GM12878 (cell line): ENCODE measurements around the gene SACS.

Experiments
- CREM ChIP-seq: IDR thresholded peaks from 2 replicates; pipeline ENCODE4 v1.6.1; 2014; ENCODE audit warnings: antibody characterized with exemption, low read depth
- SIN3A ChIP-seq: IDR thresholded peaks from 2 replicates; pipeline ENCODE4 v1.6.1; 2012; ENCODE audit warnings: low read depth, low read length, improper control_type of control experiment
- SP1 ChIP-seq: IDR thresholded peaks from one replicate; pipeline ENCODE4 v1.6.1; 2011; ENCODE audit warnings: low read depth, low read length
- ZSCAN29 ChIP-seq: fragments of 450-650 bp; IDR thresholded peaks from 2 replicates; pipeline ENCODE4 v1.6.1; 2017; ENCODE audit warnings: mild to moderate bottlenecking, moderate library complexity
- TF ChIP-seq, protein P1 (sequence below), 3 experiments: IDR thresholded peaks in 2 of 3; conservative IDR thresholded peaks in 1 of 3; 2 replicates each; pipeline ENCODE4 v1.5.1; 2011; ENCODE audit warnings: low read depth in 3 of 3, low read length in 3 of 3, mild to moderate bottlenecking in 3 of 3, control low read depth in 2 of 3, moderate library complexity in 2 of 3, inconsistent platforms in 1 of 3, mixed read lengths in 1 of 3; ENCODE audit not compliant: control insufficient read depth in 2 of 3, insufficient read depth in 1 of 3; ENCODE audit errors: extremely low read depth in 1 of 3

DNA sequence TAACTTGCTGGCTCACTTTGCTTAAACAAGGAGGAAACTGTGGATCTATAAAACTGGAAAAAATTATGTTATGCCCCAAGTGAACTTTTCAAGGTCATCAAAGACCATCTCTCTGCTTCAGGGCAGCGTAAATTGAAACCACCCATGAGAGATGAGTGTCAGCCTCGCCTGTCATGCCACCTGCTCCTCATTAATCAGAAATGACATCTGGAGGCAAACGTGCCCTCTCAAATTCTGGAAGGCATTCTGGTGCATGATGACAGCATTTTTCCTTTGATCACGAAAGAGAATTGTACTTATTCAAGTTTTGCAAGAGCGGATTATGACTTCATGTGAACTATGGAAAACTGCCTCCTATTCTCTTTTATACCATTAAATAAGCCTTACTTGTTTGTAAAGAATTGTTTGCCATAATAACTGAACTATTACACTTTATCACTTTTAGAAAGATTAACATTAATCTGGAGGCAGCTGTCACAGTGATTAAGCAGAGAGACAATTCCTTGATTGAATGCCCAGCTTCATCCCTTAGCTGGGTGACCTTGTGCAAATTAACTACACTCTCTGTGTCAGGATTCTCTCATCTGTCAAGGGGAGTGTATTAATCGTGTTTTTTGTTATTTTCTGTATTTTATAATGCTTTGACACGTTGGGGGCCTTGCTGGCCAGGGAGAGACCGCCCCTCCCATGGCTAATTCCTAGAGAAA is 17.0 kb upstream of the SACS start:
- no peak for TF ChIP-seq SP1
- no peak for TF ChIP-seq ZSCAN29
- TF ChIP-seq CREM = no peak
- TF ChIP-seq SIN3A = no peak
- TF ChIP-seq, protein P1, sequence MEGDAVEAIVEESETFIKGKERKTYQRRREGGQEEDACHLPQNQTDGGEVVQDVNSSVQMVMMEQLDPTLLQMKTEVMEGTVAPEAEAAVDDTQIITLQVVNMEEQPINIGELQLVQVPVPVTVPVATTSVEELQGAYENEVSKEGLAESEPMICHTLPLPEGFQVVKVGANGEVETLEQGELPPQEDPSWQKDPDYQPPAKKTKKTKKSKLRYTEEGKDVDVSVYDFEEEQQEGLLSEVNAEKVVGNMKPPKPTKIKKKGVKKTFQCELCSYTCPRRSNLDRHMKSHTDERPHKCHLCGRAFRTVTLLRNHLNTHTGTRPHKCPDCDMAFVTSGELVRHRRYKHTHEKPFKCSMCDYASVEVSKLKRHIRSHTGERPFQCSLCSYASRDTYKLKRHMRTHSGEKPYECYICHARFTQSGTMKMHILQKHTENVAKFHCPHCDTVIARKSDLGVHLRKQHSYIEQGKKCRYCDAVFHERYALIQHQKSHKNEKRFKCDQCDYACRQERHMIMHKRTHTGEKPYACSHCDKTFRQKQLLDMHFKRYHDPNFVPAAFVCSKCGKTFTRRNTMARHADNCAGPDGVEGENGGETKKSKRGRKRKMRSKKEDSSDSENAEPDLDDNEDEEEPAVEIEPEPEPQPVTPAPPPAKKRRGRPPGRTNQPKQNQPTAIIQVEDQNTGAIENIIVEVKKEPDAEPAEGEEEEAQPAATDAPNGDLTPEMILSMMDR (IDR thresholded peaks at IDR 0.05 in 2 of 3, conservative IDR thresholded peaks at IDR 0.05 in 1 of 3; ENCODE audit: control insufficient read depth in 2 of 3, extremely low read depth in 1 of 3, insufficient read depth in 1 of 3, low read depth in 3 of 3, low read length in 3 of 3) = no peak
